ENCODE data around the gene CD44.

CD44 gene

DNA sequence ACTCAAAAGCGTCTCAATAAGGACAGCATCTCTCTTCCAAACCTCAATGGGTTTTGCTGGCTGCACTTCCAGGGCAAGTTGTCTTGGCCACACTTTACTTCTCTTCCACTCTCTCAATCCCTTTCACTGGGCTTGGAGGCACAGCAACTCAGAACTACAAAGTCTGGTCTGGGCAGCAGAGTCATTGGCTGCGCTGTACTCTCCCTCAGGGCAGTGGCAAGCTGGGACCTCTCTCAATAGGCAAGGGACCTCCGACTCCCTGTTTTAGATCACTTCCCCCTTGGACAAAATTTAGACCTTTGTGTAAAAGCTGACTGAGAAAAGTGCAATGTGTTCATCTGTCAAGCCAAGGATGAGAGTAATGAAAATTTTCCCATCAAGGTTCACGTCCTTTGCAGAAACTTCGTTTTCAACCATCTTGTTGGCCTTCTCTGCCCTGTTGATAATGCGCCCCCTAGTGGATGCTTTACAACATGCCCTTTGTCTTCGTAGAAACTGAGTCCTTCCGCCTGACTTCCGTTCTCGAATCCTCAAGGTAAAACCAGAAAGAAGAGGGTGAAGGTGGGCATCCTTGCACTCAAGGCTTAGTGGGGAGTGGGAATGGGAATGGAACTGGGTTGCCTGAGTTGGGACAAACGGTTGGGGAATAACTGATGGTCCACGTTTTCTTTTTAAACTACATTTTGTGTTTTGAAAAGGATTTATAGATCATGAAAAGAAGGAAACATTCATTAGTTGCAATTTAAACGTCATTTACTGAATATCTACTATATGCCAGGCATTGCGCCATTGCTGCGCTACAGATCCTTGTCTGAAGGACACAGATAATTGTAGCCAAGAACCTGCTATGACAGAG lies 99.1 kb downstream of the CD44 start:
- peak; percentile 51 for DNase-seq (ENCODE audit: low spot score)

- DNase-seq (ENCODE audit: low spot score): no peak
These were observed 99.9 kb downstream of the CD44 start for GRCh38 chr11:35238882-35239281.

- DNase-seq (ENCODE audit: low spot score): no peak
These were observed 100.6 kb downstream of the CD44 start for GRCh38 chr11:35239471-35240075.

DNA sequence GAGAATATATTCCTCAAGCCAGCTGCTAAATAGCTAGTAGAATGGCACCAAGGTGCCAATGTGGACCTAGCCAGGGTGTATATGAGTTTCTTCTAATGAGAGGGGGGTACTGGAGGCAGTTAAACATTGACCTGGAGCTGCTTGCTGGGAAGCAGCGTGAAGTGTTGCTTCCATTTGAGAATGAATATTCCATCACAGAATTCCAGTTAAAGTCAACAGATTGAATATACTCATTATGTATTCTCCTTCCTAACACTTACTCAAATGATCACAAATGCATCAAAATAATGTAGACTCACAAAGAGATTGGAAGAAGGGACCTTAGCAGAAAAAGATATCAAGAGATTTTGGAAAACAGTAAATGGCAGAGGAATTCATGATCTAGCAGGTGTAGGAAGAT lies 102.1 kb downstream of the CD44 start:
- DNase-seq (ENCODE audit: low spot score): no peak

DNA sequence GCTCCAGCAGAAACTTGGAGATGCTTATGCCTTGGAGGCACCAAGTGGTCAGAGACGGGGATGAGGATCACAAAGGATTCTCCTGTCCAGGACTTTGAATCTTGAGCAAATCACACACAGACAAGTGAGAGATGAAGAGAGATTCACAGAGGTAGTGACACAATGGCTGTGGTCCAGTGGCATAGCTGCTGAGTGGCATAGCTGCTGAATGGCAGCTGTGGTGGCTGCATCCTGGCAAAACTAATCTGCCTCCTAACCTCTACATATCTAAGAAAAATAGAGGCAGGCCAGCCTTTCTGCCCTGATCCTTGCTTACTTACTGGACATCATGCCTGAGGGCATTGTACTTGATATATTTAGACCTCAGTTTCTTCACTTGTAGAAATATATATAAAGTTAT lies 102.6 kb downstream of the CD44 start:
- no peak for DNase-seq (ENCODE audit: low spot score)

GRCh38 chr11:35242412-35243242 lies 103.7 kb downstream of the CD44 start:
- no peak for DNase-seq (ENCODE audit: low spot score)

- no peak for DNase-seq (ENCODE audit: low spot score)
These were observed 104.8 kb downstream of the CD44 start for GRCh38 chr11:35243774-35244173.

GRCh38 chr11:35245056-35245455 lies 106.1 kb downstream of the CD44 start:
- no peak for DNase-seq (ENCODE audit: low spot score)

- DNase-seq (ENCODE audit: low spot score): no peak
These were observed 106.8 kb downstream of the CD44 start for GRCh38 chr11:35245786-35246185.

DNA sequence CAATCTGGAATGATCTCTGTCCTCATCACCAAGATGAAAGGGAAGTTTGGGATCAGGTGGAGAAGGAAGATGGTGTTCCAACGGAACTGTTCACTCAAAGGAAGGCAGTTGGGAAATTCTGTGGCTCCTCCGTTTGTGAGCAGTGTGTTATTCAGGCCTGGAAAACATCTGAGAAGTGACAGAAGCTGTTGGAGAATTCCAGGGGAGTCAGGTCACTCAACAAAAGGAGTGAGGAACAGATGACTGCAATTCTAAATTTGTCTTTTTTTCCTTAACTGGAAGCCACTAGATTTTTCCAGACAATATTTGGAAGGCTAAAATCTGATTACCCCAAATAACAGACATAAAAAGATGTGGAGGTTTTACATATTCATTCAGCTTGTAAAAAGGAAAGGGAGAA lies 107.8 kb downstream of the CD44 start:
- no peak for DNase-seq (ENCODE audit: low spot score)

DNA sequence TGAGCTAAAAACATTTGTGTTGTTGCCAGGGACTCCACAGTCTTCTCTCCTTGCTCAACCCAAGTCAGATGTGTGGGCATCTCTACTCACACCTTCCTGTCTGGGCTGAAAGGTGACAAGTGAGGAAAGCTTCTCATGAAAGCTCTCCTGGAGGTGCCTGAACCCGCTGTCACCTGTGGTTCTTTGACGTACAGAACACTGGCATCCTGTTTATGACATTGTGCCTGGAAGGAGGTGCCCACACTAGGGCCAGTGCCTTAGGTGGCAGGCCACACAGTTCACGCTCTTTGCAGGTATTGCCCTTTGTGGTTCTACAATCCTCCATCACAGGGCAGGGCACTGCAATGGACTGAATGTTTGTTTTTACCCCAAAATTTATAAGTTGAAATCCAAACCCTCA lies 108.5 kb downstream of the CD44 start:
- DNase-seq (ENCODE audit: low spot score): no peak

DNA sequence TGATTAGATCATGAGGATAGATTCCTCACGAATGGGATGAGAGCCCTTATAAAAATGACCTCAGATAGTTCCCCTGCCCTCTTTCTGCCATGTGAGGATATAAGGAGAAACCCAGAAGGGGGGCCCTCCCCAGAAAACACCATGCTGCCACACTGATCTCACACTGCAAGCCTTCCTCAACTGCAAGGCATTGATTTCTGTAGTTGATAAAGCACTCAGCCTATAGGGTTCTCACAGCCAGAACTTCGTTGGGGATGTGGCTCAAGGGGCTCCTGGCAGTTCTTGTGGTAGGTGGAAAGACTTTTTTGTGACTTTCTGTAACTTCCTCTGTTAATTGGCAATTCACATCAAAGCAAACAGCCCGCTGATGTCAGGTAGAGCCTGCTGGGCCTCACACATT lies 108.9 kb downstream of the CD44 start:
- no peak for DNase-seq (ENCODE audit: low spot score)

DNA sequence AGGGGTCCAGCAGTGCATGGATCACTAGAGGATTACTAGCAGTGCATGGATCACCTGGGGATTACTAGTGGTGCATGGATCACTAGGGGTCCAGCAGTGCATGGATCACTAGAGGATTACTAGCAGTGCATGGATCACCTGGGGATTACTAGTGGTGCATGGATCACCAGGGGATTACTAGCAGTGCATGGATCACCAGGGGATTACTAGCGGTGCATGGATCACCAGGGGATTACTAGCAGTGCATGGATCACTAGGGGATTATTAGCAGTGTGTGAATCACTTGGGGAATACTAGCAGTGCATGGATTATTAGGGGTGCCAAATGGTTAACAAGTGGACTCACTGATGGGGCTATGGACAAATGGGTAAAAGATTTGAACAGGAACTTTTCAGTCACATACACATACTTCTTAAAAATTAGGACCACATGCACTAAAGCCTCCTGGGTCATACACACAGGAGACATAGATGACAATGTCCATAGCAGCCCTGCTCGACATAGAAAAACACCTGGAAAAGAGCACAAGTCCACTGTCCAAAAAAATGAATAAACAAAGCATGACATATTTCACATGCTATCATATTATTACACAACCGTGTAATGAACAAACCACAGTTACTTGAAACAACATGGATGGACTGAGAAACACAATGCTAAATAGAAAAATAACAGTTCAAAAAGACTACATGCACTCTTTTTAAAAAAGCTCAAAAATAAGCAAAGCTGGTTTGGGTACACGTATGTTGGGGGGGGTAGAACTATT lies 109.8 kb downstream of the CD44 start:
- no peak for DNase-seq (ENCODE audit: low spot score)

GRCh38 chr11:35250192-35250591 lies 111.2 kb downstream of the CD44 start:
- no peak for DNase-seq (ENCODE audit: low spot score)

GRCh38 chr11:35250621-35251020 lies 111.7 kb downstream of the CD44 start:
- no peak for DNase-seq (ENCODE audit: low spot score)

DNA sequence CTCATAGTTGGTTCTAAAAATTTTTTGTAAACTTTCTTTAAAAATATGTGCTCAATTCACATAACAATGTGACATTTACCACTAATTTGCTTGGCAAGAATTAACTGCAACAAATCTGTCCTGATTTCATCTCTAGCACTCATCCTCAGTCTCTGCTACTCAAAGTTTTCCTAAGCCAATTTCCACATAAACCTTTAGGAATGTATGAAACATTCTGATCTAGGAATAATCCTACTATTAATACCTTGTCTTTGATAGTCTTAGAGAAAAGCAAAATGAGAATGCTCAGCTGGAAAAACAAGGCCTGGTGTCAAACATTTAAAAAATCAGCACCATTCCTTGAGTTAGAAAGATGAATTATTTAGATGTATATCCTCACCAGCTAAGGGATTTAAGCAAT lies 114.3 kb downstream of the CD44 start:
- DNase-seq (ENCODE audit: low spot score): no peak

GRCh38 chr11:35255514-35255913 lies 116.5 kb downstream of the CD44 start:
- DNase-seq (ENCODE audit: low spot score): no peak

- DNase-seq (ENCODE audit: low spot score): no peak
These were observed 117.3 kb downstream of the CD44 start for GRCh38 chr11:35256296-35256695.

DNA sequence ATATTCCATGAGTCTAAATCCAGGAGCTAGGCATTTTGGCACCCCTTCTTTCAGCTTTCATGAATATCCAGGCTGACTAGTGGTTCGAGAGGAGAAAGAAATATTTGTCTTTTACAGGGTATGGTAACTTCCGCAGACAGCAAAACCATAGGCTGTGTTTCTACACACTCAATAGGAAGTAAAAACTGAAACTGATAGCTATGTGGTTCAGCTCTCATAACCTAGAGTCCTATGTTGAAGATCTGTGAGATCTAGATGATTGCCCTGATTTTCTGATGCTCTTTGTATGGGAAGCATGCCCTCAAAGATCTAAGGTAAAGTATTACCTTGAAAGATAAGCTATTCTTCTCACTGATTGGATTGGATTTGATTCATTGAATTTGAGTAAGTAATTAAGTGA lies 118.3 kb downstream of the CD44 start:
- DNase-seq (ENCODE audit: low spot score): no peak

GRCh38 chr11:35259529-35259928 lies 120.6 kb downstream of the CD44 start:
- DNase-seq (ENCODE audit: low spot score): no peak

DNA sequence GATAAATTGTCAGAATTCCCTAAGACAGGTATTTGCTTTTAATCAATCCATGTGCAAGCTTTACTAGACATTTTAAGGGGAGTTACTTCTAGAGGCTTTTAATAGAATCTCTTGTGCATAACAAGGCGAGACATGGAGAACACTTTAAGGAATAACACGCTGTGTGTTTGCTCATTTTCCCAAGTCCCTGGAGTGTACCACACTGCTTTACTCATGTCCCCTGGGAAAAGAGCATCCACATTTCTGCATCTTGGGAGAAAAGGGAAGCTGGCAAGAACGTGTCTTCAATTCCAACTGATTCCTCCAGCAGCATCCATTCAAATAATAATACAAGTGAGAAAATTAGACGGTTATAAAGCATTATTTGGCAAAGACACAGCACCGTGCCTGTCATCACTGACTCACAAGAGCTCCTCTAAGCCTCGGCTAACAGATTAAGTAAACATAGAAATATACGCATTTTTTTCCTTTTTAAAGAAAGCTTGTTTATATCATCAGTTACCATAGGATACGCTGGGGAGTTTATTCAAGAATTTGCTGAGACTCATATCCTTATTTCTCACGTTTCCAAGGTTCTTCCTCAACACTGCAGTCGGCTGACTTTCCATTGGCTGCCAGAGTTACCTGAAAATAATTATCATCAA lies 121.5 kb downstream of the CD44 start:
- no peak for DNase-seq (ENCODE audit: low spot score)

GRCh38 chr11:35261197-35261596 lies 122.2 kb downstream of the CD44 start:
- no peak for DNase-seq (ENCODE audit: low spot score)

Data from LoVo (cell line).